ENCODE measurements around the gene FAR2. TPM values are rescaled to one million over a fixed set of nuclear protein-coding genes. Genes with fewer than 3 reads are reported as not detected.
A peak's percentile ranks its signal among the peaks of the same experiment; 100 is the strongest.

FAR2 gene
- total RNA-seq, 3 donors from 2014 or later, result 39.7 to 93.0 (median 72.2) TPM

GRCh38 chr12:29150462-29150861 is 1.4 kb downstream of the FAR2 start:
- Histone ChIP-seq H3K36me3 (ENCODE audit: low read depth) (no peaks in the 10 kb centered on the region), H3K4me1 (ENCODE audit: low read depth) (peaks cover 18% of the 10 kb centered on the region), H3K9me3 (no peaks in the 10 kb centered on the region), H3K4me3 (no peak overlapping the region)
- DNase-seq, result no peak
- intact Hi-C loops (cut with DNase I, micrococcal nuclease), result no loop called here
- TF ChIP-seq, protein P1, sequence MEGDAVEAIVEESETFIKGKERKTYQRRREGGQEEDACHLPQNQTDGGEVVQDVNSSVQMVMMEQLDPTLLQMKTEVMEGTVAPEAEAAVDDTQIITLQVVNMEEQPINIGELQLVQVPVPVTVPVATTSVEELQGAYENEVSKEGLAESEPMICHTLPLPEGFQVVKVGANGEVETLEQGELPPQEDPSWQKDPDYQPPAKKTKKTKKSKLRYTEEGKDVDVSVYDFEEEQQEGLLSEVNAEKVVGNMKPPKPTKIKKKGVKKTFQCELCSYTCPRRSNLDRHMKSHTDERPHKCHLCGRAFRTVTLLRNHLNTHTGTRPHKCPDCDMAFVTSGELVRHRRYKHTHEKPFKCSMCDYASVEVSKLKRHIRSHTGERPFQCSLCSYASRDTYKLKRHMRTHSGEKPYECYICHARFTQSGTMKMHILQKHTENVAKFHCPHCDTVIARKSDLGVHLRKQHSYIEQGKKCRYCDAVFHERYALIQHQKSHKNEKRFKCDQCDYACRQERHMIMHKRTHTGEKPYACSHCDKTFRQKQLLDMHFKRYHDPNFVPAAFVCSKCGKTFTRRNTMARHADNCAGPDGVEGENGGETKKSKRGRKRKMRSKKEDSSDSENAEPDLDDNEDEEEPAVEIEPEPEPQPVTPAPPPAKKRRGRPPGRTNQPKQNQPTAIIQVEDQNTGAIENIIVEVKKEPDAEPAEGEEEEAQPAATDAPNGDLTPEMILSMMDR (IDR thresholded peaks at IDR 0.05), result no peak
- no peak for ATAC-seq

GRCh38 chr12:29152223-29152868 is 3.3 kb downstream of the FAR2 start:
- H3K4me1 ChIP-seq (ENCODE audit: low read depth), result peaks cover 18% of the 10 kb centered on the region
- H3K36me3 ChIP-seq (ENCODE audit: low read depth), result no peaks in the 10 kb centered on the region
- ATAC-seq (peak; percentile 37), DNase-seq (no peak)
- no peak overlapping the region for H3K4me3 ChIP-seq
- H3K9me3 ChIP-seq, result no peaks in the 10 kb centered on the region
- TF ChIP-seq, protein P1 (IDR thresholded peaks at IDR 0.05), result no peak
- intact Hi-C loops (cut with DNase I, micrococcal nuclease), result no loop called here

- TF ChIP-seq, protein P1 (IDR thresholded peaks at IDR 0.05), result no peak
- ATAC-seq, result no peak
These were observed 4.0 kb downstream of the FAR2 start for GRCh38 chr12:29152981-29153630.

GRCh38 chr12:29155079-29155478 is 6.0 kb downstream of the FAR2 start:
- no peak for DNase-seq
- no peaks in the 10 kb centered on the region for H3K36me3 ChIP-seq (ENCODE audit: low read depth)
- intact Hi-C loops (cut with DNase I, micrococcal nuclease), result no loop called here
- peaks cover 18% of the 10 kb centered on the region for H3K4me1 ChIP-seq (ENCODE audit: low read depth)
- no peak overlapping the region for H3K4me3 ChIP-seq
- ATAC-seq, result no peak
- TF ChIP-seq, protein P1 (IDR thresholded peaks at IDR 0.05), result no peak
- no peaks in the 10 kb centered on the region for H3K9me3 ChIP-seq

More at GRCh38 chr12:29152981-29153630, 4.0 kb downstream of the FAR2 start:
- intact Hi-C loops (cut with DNase I, micrococcal nuclease), result no loop called here
- DNase-seq, result no peak
- Histone ChIP-seq H3K4me3 (no peak overlapping the region), H3K4me1 (ENCODE audit: low read depth) (peaks cover 15% of the 10 kb centered on the region), H3K9me3 (no peaks in the 10 kb centered on the region), H3K36me3 (ENCODE audit: low read depth) (no peaks in the 10 kb centered on the region)

DNA sequence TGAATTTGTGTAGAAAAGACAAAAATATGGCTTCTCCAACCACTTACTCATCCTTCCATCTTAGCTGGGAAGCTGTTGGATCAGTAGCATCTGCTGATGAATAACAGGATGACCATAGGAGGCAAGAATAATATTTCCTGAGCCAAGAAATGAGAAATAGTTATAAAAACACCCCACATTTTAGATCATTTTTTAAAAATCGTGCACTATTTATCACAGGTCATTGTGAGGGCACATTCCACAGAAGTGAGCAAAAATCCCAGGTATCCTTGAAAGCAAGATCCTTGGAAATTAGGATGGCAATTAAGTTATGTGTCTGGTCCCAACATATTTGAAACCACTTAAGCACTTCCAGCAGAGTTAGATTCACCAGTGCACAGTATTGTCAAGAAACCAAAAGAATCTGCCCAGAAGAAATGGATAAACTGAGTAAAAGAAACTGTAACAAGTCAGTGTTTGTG is 8.4 kb downstream of the FAR2 start:
- TF ChIP-seq, protein P1 (IDR thresholded peaks at IDR 0.05), result no peak
- no peak overlapping the region for H3K4me3 ChIP-seq
- H3K9me3 ChIP-seq, result no peaks in the 10 kb centered on the region
- intact Hi-C loops (cut with DNase I, micrococcal nuclease), result no loop called here
- ATAC-seq, result no peak
- H3K4me1 ChIP-seq (ENCODE audit: low read depth), result peaks cover 11% of the 10 kb centered on the region
- no peak for DNase-seq
- no peaks in the 10 kb centered on the region for H3K36me3 ChIP-seq (ENCODE audit: low read depth)
